ENCODE measurements around the gene DONSON. TPM values are rescaled to one million over a fixed set of nuclear protein-coding genes. Genes with fewer than 3 reads are reported as not detected.

Gene DONSON
- total RNA-seq, 4 donors from 2014 or later, result 5.8 to 19.7 (median 6.7) TPM

GRCh38 chr21:33569991-33570390 is 18.5 kb downstream of the DONSON start:
- no peak for DNase-seq (ENCODE audit: low spot score in 2 of 2)
- Histone ChIP-seq H3K4me3 (no peak overlapping the region), H3K27ac (no peak overlapping the region), H3K27me3 (no peaks in the 10 kb centered on the region), H3K4me1 (peaks cover 9% of the 10 kb centered on the region), H3K9me3 (no peaks in the 10 kb centered on the region), H3K36me3 (peaks cover 71% of the 10 kb centered on the region)
- 93% methylated on average over 5 of the region's 5 CpGs for WGBS
- no peak for TF ChIP-seq POLR2AphosphoS5 (IDR thresholded peaks at IDR 0.05)
- TF ChIP-seq EP300 (IDR thresholded peaks at IDR 0.05), result no peak
- TF ChIP-seq POLR2A (IDR thresholded peaks at IDR 0.05), result no peak
- TF ChIP-seq CTCF (IDR thresholded peaks at IDR 0.05), result no peak

- H3K27me3 ChIP-seq, result no peaks in the 10 kb centered on the region
- peaks cover 62% of the 10 kb centered on the region for H3K36me3 ChIP-seq
- peaks cover 9% of the 10 kb centered on the region for H3K4me1 ChIP-seq
- DNase-seq (ENCODE audit: low spot score in 2 of 2), result no peak
- WGBS, result 88% methylated on average over 2 of the region's 2 CpGs
- H3K4me3 ChIP-seq, result no peak overlapping the region
- H3K9me3 ChIP-seq, result no peaks in the 10 kb centered on the region
- TF ChIP-seq CTCF (IDR thresholded peaks at IDR 0.05) (no peak), EP300 (IDR thresholded peaks at IDR 0.05) (no peak), POLR2A (IDR thresholded peaks at IDR 0.05) (no peak), POLR2AphosphoS5 (IDR thresholded peaks at IDR 0.05) (no peak)
- no peak overlapping the region for H3K27ac ChIP-seq
These were observed 20.0 kb downstream of the DONSON start for GRCh38 chr21:33568448-33568847.

GRCh38 chr21:33567914-33568313 is 20.6 kb downstream of the DONSON start:
- Histone ChIP-seq H3K27me3 (no peaks in the 10 kb centered on the region), H3K4me1 (peaks cover 9% of the 10 kb centered on the region), H3K36me3 (peaks cover 57% of the 10 kb centered on the region), H3K27ac (no peak overlapping the region), H3K4me3 (no peak overlapping the region), H3K9me3 (no peaks in the 10 kb centered on the region)
- TF ChIP-seq POLR2AphosphoS5 (IDR thresholded peaks at IDR 0.05), result no peak
- TF ChIP-seq EP300 (IDR thresholded peaks at IDR 0.05), result no peak
- no peak for TF ChIP-seq POLR2A (IDR thresholded peaks at IDR 0.05)
- no peak for TF ChIP-seq CTCF (IDR thresholded peaks at IDR 0.05)
- 67% methylated on average over 6 of the region's 6 CpGs for WGBS
- DNase-seq (ENCODE audit: low spot score in 2 of 2), result no peak

GRCh38 chr21:33566514-33566913 is 22.0 kb downstream of the DONSON start:
- DNase-seq (ENCODE audit: low spot score in 2 of 2), result no peak
- TF ChIP-seq POLR2A (IDR thresholded peaks at IDR 0.05) (no peak), CTCF (IDR thresholded peaks at IDR 0.05) (no peak)
- no peak overlapping the region for H3K4me3 ChIP-seq
- no peaks in the 10 kb centered on the region for H3K27me3 ChIP-seq
- H3K36me3 ChIP-seq, result peaks cover 62% of the 10 kb centered on the region
- H3K27ac ChIP-seq, result no peak overlapping the region
- no peaks in the 10 kb centered on the region for H3K9me3 ChIP-seq
- WGBS, result 95% methylated on average over 2 of the region's 2 CpGs
- H3K4me1 ChIP-seq, result peaks cover 9% of the 10 kb centered on the region

GRCh38 chr21:33562389-33562788 is 26.1 kb downstream of the DONSON start:
- Histone ChIP-seq H3K27ac (no peak overlapping the region), H3K27me3 (no peaks in the 10 kb centered on the region), H3K9me3 (no peaks in the 10 kb centered on the region), H3K4me3 (no peak overlapping the region), H3K36me3 (peaks cover 68% of the 10 kb centered on the region), H3K4me1 (peaks cover under 1% of the 10 kb centered on the region)
- WGBS, result 96% methylated on average over 2 of the region's 2 CpGs
- DNase-seq (ENCODE audit: low spot score in 2 of 2), result no peak
- TF ChIP-seq CTCF (IDR thresholded peaks at IDR 0.05), result no peak
- TF ChIP-seq POLR2A (IDR thresholded peaks at IDR 0.05), result no peak
- TF ChIP-seq EP300 (IDR thresholded peaks at IDR 0.05), result no peak
- no peak for TF ChIP-seq POLR2AphosphoS5 (IDR thresholded peaks at IDR 0.05)

Data from suprapubic skin (tissue), 4 donors.